ENCODE results near the gene GNAI3. TPM values are rescaled to one million over a fixed set of nuclear protein-coding genes. Genes with fewer than 3 reads are reported as not detected.

Gene GNAI3
- total and polyA plus RNA-seq, 10 of the 15 experiments (the other 5 are each of a cell fraction or from before 2014, with no cell fraction given) = 5.9 to 13.8 (median 8.0) TPM

DNA sequence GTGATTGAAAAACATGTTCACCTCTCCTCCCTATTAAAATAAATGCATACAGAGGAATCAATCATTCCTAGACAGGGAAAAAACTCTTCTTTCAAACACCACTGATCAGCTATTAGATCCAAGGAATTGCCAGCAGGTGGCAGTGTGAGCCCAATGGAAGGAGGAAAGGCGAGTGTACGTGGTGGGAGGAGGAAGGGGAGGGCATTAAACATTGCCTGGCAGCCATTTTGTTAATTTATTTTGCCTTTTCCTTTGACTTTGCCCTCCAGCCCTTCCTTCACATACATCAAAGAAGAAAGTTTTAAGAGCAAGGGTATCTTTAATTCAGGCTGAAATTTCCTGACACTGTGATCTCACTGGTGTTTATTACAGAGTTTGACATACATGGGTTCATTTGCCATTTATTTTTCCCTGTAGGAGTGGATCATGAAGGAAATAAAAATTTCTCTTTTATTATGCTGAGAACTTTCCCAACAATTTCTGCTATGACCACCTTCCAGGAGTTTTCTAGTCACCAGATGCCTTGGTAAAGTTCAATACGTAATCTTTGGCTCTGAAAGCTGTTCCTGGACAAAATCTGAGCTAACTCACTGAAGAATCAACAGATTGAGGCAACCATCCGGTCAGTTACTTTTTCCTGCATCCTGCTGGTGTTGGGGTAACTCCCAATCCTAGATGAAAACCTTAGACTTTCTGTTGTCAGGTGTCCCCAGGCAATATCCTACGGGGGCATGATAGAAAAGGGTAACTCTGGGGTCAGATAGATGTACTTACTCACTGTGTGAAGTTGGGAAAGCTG is 1.9 kb upstream of the GNAI3 start (continued):
- TF ChIP-seq, protein P1, sequence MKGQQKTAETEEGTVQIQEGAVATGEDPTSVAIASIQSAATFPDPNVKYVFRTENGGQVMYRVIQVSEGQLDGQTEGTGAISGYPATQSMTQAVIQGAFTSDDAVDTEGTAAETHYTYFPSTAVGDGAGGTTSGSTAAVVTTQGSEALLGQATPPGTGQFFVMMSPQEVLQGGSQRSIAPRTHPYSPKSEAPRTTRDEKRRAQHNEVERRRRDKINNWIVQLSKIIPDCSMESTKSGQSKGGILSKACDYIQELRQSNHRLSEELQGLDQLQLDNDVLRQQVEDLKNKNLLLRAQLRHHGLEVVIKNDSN (IDR thresholded peaks at IDR 0.05; ENCODE audit: borderline replicate concordance, extremely low read length, insufficient read depth, low read depth, low read length) = no peak
- peak; percentile 24; the same call in 1 of the 2 replicates for TF ChIP-seq ATF7 (IDR thresholded peaks at IDR 0.05; ENCODE audit: low read depth)
- TF ChIP-seq, protein P2, sequence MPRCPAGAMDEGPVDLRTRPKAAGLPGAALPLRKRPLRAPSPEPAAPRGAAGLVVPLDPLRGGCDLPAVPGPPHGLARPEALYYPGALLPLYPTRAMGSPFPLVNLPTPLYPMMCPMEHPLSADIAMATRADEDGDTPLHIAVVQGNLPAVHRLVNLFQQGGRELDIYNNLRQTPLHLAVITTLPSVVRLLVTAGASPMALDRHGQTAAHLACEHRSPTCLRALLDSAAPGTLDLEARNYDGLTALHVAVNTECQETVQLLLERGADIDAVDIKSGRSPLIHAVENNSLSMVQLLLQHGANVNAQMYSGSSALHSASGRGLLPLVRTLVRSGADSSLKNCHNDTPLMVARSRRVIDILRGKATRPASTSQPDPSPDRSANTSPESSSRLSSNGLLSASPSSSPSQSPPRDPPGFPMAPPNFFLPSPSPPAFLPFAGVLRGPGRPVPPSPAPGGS (IDR thresholded peaks at IDR 0.05; ENCODE audit: borderline replicate concordance, insufficient read depth, low read depth, low read length, poor library complexity, severe bottlenecking) = no peak
- TF ChIP-seq SPI1 (IDR thresholded peaks at IDR 0.05; ENCODE audit: borderline replicate concordance, insufficient read depth, low read depth, low read length) = no peak
- TF ChIP-seq, protein P3, sequence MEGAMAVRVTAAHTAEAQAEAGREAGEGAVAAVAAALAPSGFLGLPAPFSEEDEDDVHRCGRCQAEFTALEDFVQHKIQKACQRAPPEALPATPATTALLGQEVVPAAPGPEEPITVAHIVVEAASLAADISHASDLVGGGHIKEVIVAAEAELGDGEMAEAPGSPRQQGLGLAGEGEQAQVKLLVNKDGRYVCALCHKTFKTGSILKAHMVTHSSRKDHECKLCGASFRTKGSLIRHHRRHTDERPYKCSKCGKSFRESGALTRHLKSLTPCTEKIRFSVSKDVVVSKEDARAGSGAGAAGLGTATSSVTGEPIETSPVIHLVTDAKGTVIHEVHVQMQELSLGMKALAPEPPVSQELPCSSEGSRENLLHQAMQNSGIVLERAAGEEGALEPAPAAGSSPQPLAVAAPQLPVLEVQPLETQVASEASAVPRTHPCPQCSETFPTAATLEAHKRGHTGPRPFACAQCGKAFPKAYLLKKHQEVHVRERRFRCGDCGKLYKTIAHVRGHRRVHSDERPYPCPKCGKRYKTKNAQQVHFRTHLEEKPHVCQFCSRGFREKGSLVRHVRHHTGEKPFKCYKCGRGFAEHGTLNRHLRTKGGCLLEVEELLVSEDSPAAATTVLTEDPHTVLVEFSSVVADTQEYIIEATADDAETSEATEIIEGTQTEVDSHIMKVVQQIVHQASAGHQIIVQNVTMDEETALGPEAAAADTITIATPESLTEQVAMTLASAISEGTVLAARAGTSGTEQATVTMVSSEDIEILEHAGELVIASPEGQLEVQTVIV (IDR thresholded peaks at IDR 0.05; ENCODE audit: borderline replicate concordance, partially characterized antibody) = no peak
- TF ChIP-seq JUND (IDR thresholded peaks at IDR 0.05; ENCODE audit: low read depth, low read length) = no peak
- TF ChIP-seq, protein P4, sequence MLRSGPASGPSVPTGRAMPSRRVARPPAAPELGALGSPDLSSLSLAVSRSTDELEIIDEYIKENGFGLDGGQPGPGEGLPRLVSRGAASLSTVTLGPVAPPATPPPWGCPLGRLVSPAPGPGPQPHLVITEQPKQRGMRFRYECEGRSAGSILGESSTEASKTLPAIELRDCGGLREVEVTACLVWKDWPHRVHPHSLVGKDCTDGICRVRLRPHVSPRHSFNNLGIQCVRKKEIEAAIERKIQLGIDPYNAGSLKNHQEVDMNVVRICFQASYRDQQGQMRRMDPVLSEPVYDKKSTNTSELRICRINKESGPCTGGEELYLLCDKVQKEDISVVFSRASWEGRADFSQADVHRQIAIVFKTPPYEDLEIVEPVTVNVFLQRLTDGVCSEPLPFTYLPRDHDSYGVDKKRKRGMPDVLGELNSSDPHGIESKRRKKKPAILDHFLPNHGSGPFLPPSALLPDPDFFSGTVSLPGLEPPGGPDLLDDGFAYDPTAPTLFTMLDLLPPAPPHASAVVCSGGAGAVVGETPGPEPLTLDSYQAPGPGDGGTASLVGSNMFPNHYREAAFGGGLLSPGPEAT (IDR thresholded peaks at IDR 0.05; ENCODE audit: low read depth) = peak; percentile 74; the same call in 1 of the 2 replicates
- TF ChIP-seq ZBED1 (IDR thresholded peaks at IDR 0.05; ENCODE audit: borderline replicate concordance) = no peak
- TF ChIP-seq, protein P5, sequence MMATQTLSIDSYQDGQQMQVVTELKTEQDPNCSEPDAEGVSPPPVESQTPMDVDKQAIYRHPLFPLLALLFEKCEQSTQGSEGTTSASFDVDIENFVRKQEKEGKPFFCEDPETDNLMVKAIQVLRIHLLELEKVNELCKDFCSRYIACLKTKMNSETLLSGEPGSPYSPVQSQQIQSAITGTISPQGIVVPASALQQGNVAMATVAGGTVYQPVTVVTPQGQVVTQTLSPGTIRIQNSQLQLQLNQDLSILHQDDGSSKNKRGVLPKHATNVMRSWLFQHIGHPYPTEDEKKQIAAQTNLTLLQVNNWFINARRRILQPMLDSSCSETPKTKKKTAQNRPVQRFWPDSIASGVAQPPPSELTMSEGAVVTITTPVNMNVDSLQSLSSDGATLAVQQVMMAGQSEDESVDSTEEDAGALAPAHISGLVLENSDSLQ (IDR thresholded peaks at IDR 0.05) = peak; percentile 48; the same call in 1 of the 2 replicates
- peak; percentile 22 for TF ChIP-seq SP1 (IDR thresholded peaks at IDR 0.05; ENCODE audit: low read depth, low read length)
- no peak for TF ChIP-seq GABPA (IDR thresholded peaks at IDR 0.05; ENCODE audit: low read depth)
- TF ChIP-seq HDGF (IDR thresholded peaks at IDR 0.05) = 0 out of 2 replicates have a peak, but pooled peaks have one; percentile 51
- TF ChIP-seq, protein P6, sequence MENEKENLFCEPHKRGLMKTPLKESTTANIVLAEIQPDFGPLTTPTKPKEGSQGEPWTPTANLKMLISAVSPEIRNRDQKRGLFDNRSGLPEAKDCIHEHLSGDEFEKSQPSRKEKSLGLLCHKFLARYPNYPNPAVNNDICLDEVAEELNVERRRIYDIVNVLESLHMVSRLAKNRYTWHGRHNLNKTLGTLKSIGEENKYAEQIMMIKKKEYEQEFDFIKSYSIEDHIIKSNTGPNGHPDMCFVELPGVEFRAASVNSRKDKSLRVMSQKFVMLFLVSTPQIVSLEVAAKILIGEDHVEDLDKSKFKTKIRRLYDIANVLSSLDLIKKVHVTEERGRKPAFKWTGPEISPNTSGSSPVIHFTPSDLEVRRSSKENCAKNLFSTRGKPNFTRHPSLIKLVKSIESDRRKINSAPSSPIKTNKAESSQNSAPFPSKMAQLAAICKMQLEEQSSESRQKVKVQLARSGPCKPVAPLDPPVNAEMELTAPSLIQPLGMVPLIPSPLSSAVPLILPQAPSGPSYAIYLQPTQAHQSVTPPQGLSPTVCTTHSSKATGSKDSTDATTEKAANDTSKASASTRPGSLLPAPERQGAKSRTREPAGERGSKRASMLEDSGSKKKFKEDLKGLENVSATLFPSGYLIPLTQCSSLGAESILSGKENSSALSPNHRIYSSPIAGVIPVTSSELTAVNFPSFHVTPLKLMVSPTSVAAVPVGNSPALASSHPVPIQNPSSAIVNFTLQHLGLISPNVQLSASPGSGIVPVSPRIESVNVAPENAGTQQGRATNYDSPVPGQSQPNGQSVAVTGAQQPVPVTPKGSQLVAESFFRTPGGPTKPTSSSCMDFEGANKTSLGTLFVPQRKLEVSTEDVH (IDR thresholded peaks at IDR 0.05; ENCODE audit: low read depth, partially characterized antibody) = no peak
